HL-60/S4 treated with retinoic acid at 250 ng/mL for 4 days and 3 days (cell line): ENCODE data around the gene TUBB3.
"Not testable (repeated sequence)": the region's sequence is repeated elsewhere in the genome, so short reads cannot be mapped to it uniquely, and the experiment has no call there.

Source experiments
- in situ Hi-C: fragments of 300-500 bp; cut with MboI; formaldehyde crosslinking; loops from 2 replicates; pipeline ENCODE4 v1.7.0; 2022; ENCODE audit warnings: low sequenced_read_pairs

Gene TUBB3

GRCh38 chr16:89900885-89901284 is 22.3 kb upstream of the TUBB3 start:
- in situ Hi-C loops, result no loop called here

GRCh38 chr16:89902980-89903379 is 20.2 kb upstream of the TUBB3 start:
- in situ Hi-C loops, result no loop called here

GRCh38 chr16:89903908-89904515 is 19.1 kb upstream of the TUBB3 start:
- in situ Hi-C loops, result no loop called here

DNA sequence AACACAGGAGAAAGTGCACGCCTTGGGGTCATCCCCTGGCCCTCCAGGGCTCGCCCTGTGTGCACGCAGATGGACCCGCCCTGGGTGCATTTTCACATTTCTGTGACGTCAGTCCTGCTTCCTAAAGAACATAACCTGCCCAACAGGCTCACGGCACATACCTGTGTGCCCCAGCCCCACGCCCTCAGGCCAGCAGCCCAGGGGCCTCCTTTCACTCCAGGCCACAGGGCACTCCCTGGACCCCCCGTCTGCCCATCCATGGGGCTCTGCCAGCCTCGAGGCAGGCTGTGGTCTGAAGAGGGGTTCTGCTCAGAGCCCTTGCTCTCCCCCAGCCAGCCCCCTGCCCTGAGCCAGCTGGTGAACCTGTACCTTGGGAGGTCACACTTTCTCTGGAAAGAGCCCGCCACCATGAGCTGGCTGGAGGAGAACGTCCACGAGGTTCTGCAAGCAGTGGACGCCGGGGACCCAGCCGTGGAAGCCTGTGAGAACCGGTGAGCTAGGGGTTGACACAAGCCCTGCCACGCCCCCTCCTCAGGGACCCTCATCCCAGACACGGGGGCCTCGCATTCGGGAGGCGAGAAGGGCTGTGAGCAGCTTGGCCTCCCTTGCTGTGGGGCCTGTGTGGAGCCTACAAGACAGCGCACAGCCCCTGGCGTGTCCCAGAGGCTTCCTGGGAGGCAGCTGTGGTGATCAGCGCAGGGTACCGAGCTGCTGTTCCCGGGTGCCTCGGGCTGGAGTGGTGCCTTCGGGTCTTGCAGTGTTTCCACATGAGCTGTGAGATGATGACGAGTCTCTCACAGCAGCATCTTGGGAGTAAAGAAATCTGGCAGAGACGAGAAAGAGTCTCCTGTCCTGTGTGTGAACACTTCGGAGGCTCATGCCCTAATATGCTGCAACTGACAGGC is 18.3 kb upstream of the TUBB3 start:
- in situ Hi-C loops, result no loop called here

- in situ Hi-C loops, result no loop called here
These were observed 17.5 kb upstream of the TUBB3 start for GRCh38 chr16:89905511-89906139.

DNA sequence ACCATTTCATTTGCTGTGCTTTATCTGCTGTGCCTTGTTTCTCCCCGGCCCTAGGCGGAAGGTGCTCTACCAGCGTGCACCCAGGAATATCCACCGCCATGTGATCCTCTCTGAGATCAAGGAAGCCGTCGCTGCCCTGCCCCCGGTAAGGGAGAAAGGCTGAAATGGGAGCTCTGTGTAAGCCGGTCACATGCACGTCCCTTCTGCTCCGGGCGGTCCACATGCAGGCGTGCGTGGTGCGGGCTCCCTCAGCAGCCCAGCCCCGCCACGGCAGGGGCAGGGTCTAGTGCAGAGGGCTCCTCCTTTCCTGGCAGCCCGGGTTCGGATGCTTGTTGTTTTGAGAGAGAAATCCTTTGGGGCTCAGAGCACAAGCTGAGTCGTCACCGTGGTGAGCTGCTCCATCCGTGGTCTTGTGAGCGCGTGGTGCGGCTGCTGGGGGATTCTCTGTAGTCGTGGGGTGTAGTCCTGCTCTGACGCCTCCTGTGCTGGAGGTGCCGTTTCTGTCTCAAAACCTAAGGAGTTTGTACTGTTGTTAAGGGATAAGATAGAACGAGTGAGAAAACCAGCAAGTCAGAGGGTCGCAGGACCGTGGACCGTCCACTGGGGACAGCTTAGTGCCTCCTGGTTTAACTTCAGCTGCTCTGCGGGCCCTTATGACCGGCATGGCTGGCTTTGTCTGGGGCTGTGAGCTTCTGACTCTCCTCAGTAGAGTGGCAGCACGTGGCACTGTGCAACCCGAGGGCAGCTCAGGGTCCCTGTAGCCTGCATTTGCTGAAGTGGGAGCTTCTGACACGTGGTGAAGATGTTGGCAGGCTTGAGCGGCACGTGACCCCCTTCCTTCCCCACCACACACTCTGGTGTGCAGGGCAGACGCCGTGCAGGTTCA is 16.8 kb upstream of the TUBB3 start:
- in situ Hi-C loops, result no loop called here

- in situ Hi-C loops, result no loop called here
These were observed 15.9 kb upstream of the TUBB3 start for GRCh38 chr16:89907055-89907814.

DNA sequence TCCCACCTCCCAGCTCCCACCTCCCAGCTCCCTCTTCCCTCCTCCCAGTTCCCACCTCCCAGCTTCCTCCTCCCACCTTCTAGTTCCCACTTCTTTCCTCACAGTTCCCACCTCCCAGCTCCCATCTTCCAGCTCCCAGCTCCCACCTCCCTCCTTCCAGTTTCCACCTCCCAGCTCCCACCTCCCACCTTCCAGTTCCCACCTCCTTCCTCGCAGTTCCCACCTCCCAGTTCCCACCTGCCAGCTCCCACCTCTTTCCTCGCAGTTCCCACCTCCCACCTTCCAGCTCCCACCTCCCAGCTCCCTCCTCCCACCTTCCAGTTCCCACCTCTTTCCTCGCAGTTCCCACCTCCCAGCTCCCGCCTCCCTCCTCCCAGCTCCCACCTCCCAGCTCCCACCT is 14.9 kb upstream of the TUBB3 start:
- in situ Hi-C loops, result no loop called here

DNA sequence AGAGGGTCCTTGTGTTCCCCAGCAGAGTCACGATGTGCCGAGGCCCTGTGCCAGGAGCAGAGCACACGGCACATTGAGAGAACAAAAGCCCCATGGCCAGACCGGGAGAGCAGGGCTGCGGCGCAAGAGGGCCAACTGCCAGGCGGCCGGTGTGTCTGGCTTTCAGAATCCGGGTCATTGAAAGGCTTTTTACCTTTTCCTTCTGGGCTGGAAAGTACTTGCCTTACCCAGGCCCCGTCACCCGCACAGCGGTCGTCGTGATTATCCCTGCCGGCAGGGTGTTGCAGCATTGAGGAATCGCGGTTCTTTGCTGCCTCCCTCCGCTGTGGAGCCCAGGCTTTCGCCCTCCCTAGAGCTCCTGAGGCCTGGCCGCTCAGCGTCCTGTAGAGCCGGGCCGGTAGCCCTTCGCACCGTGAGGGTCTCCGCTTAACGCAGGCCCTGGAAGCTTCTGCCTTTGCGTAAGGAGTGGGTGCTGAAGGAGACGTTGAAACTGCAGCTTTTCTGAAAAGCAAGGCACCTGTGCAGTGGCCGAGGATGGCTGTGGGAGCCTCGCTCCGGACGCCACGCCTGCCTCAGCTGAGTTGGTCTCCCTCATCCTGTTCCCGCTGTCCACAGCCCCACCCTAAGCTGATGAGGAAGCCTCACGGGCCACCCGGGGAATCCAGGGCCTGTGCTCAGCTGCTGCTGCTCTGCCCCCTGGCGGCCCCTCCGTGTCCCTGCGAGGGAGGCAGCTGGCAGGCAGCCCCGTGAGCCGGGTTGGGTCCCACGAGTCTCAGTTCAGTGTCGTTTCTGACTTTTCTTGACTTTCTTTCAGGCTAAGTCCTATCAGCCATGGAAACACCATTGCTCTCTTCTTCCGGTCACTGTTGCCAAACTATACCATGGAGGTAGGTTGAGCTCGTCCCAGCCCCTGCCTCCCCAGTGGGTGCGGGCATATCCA is 13.1 kb upstream of the TUBB3 start:
- in situ Hi-C loops, result no loop called here

GRCh38 chr16:89910717-89911354 is 12.3 kb upstream of the TUBB3 start:
- in situ Hi-C loops, result no loop called here

GRCh38 chr16:89911375-89911774 is 11.8 kb upstream of the TUBB3 start:
- in situ Hi-C loops, result no loop called here

DNA sequence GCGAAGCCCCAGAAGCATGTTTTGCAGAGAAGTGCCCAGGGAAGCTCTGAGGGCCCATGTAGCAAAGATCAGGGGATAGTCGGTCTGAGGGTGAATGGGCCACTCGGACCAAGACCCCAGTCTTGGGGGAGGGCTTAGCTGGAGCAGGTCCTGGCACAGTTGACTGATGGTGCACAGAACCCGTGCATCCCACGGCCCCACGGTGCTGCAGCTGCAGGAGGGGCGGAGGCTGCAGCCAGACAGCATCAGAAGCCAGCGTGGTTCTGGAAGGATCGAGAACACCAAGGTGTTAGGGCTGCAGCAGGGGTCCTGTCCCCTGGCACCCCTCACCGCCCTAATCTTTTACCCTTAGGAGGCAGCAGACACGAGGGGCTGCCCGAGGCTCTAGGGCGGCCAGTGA is 11.0 kb upstream of the TUBB3 start:
- in situ Hi-C loops, result no loop called here

DNA sequence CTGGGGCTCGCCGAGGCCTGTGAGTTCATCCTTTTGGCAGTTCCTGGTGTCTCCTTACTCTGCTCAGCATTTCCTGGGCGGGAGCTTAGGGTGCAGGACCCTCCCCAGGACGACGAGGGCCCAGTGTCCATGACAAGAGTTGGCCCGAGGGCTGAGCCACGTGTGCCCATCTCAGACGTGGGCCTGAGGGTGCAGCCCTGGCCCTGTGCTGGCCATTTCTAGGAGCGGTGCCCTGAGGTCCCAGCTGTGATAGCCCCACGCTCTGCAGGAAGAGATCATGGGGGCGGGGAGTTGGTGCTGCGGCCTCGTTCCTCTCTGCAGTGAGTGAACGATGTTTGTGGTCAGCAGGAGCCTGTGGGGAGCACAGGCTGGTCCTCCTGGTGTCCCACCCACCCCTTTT is 10.5 kb upstream of the TUBB3 start:
- in situ Hi-C loops, result no loop called here

- in situ Hi-C loops, result no loop called here
These were observed 9.4 kb upstream of the TUBB3 start for GRCh38 chr16:89913408-89914387.

- in situ Hi-C loops, result not testable (repeated sequence)
These were observed 8.4 kb upstream of the TUBB3 start for GRCh38 chr16:89914642-89915285.

GRCh38 chr16:89915303-89916232 is 7.6 kb upstream of the TUBB3 start:
- in situ Hi-C loops, result no loop called here
